Keratinocyte (primary cell): ENCODE results near the gene ADSS2.

Experiments used
- CTCF ChIP-seq, 3 experiments: IDR thresholded peaks in 1 of 3; conservative IDR thresholded peaks in 1 of 3; optimal IDR thresholded peaks in 1 of 3; 2 replicates in 2 of 3; 3 replicates in 1 of 3; pipeline versions ENCODE3 to v1.5.1; 2011; ENCODE audit warnings: low read length in 3 of 3, mild to moderate bottlenecking in 3 of 3, moderate library complexity in 2 of 3, control low read depth in 1 of 3, inconsistent platforms in 1 of 3; ENCODE audit not compliant: insufficient read depth in 2 of 3; ENCODE audit errors: extremely low read depth in 1 of 3
- EZH2 ChIP-seq: IDR thresholded peaks from one replicate; pipeline ENCODE4 v1.6.1; 2012; ENCODE audit warnings: inconsistent platforms, mild to moderate bottlenecking, low read length, moderate library complexity

- no peak for TF ChIP-seq CTCF (optimal IDR thresholded peaks at IDR 0.05 in 1 of 3, IDR thresholded peaks at IDR 0.05 in 1 of 3, conservative IDR thresholded peaks at IDR 0.05 in 1 of 3; ENCODE audit: extremely low read depth in 1 of 3, insufficient read depth in 2 of 3, low read length in 3 of 3)
- no peak for TF ChIP-seq EZH2
These were observed 45.9 kb downstream of the ADSS2 start for GRCh38 chr1:244405856-244406255.
